Mucosa of stomach (tissue), 1 donor: ENCODE measurements around the gene FAM210B.

Experiments
- H3K27me3 ChIP-seq: one replicate; pipeline ENCODE4 v1.7.0; 2013; ENCODE audit warnings: mild to moderate bottlenecking, low read length; ENCODE audit not compliant: control insufficient read depth, insufficient read depth
- H3K36me3 ChIP-seq: one replicate; pipeline ENCODE4 v1.7.0; 2013; ENCODE audit warnings: low read length; ENCODE audit not compliant: control insufficient read depth, insufficient read depth
- H3K4me1 ChIP-seq: one replicate; pipeline ENCODE4 v1.7.0; 2013; ENCODE audit warnings: mild to moderate bottlenecking, low read length; ENCODE audit not compliant: control insufficient read depth, insufficient read depth
- H3K4me3 ChIP-seq: one replicate; pipeline ENCODE4 v1.7.0; 2013; ENCODE audit warnings: low read length
- H3K9ac ChIP-seq: one replicate; pipeline ENCODE4 v1.7.0; 2013; ENCODE audit warnings: mild to moderate bottlenecking, low read length, moderate library complexity
- H3K9me3 ChIP-seq: one replicate; pipeline ENCODE4 v1.7.0; 2013; ENCODE audit warnings: mild to moderate bottlenecking, low read length, moderate library complexity; ENCODE audit not compliant: control insufficient read depth
- donor health status: Pancreatic carcinoma.

FAM210B gene

DNA sequence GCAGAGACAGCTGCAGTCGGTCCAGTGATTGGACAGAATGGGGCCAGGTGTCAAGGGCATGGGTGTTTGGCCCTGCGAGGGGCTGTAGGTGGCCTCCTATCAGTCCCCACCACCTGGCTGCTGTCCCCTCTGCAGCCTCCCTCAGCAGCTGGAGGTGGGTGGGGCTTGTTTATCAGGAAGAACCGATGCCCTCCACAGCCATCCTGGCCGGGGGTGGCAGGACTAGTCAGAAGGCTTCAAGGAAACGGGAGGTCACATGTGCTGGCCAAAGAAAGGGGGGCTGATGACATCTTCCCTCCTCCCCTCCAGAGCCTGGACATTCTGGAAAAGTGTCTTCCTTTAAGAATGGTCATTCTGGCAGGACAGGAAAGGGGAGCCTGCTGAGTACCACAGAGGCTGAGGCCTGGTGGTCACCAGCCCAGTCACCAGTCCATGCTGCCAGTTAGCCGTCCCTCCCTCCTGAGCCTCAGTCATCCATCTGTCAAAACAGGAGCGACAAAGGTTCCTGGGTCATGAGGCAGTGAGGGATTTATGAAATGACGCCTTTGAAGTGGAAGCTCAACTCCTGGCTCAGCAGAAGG is 4.1 kb downstream of the FAM210B start:
- Histone ChIP-seq H3K4me1 (no peaks in the 10 kb centered on the region), H3K27me3 (no peaks in the 10 kb centered on the region), H3K36me3 (peaks cover 4% of the 10 kb centered on the region), H3K4me3 (no peak overlapping the region), H3K9me3 (no peaks in the 10 kb centered on the region), H3K9ac (no peak overlapping the region)

DNA sequence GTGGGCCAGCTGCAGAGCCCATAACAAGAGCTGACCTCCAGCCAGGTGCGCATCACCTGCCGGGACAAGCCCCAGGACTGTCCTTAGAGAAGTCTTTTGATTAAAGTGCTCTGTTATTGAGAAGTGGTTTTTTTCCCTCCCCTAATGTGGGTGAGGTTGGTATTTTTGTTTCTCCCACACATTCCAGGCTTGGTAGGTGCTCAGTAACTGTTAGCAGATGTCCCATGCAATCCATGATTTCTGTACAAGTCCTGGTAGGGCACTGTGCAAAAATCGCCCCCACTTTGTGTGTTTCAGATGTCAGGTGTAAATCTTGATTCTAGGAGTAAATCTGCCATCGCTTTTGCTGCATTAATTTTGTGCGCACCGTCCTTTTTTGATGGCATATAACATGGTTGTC is 4.7 kb downstream of the FAM210B start:
- Histone ChIP-seq H3K36me3 (peaks cover 4% of the 10 kb centered on the region), H3K4me3 (no peak overlapping the region), H3K9me3 (no peaks in the 10 kb centered on the region), H3K9ac (no peak overlapping the region), H3K4me1 (no peaks in the 10 kb centered on the region), H3K27me3 (no peaks in the 10 kb centered on the region)

DNA sequence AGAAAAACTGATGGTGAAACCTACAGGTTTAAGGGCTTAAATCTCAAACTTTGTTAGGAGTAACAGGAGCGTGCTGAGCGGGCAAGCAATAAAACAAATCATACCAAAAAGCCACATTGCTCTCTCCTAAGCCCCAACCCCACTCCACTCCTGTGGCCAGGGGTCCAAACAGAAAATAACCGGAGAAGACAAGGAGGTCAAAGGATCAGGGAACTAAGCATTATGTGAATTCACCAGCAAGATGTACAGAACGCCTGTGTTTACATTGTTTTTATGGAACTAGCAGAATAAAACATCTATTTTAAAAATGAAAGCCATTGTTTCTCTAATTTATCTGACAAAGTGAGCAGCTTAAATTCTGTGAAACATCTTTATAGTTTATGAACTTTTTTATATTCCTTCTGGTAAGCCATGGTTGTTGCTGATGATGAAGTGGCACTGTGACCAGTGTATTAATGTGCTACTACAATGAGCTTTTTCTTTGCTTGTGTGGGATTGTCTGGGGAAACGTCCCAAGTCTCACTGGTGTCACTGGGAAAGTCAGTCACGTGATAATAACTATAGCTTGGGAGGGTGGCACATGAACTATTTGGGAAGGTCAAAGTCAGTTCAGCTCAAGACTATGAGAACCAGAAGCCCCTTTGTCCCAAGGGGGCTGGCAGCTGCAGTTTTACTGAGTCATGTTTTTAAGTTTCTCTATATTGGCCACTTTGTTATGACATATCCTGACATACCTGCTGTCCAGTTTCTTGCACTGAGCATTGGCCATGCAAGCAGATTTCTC is 9.8 kb downstream of the FAM210B start:
- Histone ChIP-seq H3K4me1 (no peaks in the 10 kb centered on the region), H3K36me3 (peaks cover 4% of the 10 kb centered on the region), H3K9ac (no peak overlapping the region), H3K27me3 (no peaks in the 10 kb centered on the region), H3K9me3 (no peaks in the 10 kb centered on the region), H3K4me3 (no peak overlapping the region)

- no peaks in the 10 kb centered on the region for H3K9me3 ChIP-seq
- H3K36me3 ChIP-seq = peaks cover 4% of the 10 kb centered on the region
- no peaks in the 10 kb centered on the region for H3K4me1 ChIP-seq
- no peaks in the 10 kb centered on the region for H3K27me3 ChIP-seq
- H3K4me3 ChIP-seq = no peak overlapping the region
- H3K9ac ChIP-seq = no peak overlapping the region
Observed at GRCh38 chr20:56369179-56369578, 10.4 kb downstream of the FAM210B start.

DNA sequence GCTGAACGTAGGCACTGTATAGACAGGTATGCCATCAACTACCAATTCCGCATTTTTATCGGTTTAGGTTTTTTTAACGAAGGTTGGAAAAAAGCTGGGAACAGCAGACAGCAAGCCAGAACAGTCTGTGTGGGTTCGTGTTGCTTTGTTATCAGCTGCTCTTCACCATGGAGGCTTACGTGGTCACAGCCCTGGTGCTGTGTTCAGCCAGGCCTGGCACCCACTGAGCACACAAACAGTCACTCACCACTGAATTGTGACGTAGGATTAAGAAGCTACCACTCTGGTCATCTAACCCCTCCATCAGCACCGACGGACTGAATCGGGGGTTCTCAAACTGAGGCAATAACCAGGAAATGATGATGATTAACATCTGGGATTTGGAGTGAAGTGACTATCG is 13.2 kb downstream of the FAM210B start:
- Histone ChIP-seq H3K9me3 (no peaks in the 10 kb centered on the region), H3K9ac (no peak overlapping the region), H3K36me3 (no peaks in the 10 kb centered on the region), H3K4me1 (no peaks in the 10 kb centered on the region), H3K4me3 (no peak overlapping the region), H3K27me3 (no peaks in the 10 kb centered on the region)

- Histone ChIP-seq H3K4me1 (no peaks in the 10 kb centered on the region), H3K4me3 (no peak overlapping the region), H3K36me3 (no peaks in the 10 kb centered on the region), H3K9ac (no peak overlapping the region), H3K9me3 (no peaks in the 10 kb centered on the region), H3K27me3 (no peaks in the 10 kb centered on the region)
Observed at GRCh38 chr20:56372850-56373249, 14.1 kb downstream of the FAM210B start.

DNA sequence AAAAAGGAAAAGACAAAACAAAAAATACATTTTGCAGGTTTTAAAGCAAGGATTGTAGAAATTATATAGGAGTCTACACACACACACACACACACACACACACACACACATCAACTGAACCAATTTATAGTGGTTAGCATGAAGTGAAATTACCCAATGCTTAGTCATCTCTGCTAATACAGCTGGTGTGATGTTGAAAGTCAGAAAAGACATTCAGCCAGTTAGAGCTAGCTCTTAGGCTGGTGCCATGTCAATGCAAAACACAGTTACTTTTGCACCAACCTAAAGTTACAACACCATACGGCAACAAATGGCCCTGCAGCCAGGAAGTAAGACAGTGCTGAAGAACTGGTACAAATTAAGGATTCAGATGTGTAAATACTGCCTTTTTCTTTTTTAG is 15.2 kb downstream of the FAM210B start:
- H3K9ac ChIP-seq = no peak overlapping the region
- H3K27me3 ChIP-seq = no peaks in the 10 kb centered on the region
- H3K36me3 ChIP-seq = no peaks in the 10 kb centered on the region
- no peaks in the 10 kb centered on the region for H3K4me1 ChIP-seq
- H3K4me3 ChIP-seq = no peak overlapping the region
- no peaks in the 10 kb centered on the region for H3K9me3 ChIP-seq

DNA sequence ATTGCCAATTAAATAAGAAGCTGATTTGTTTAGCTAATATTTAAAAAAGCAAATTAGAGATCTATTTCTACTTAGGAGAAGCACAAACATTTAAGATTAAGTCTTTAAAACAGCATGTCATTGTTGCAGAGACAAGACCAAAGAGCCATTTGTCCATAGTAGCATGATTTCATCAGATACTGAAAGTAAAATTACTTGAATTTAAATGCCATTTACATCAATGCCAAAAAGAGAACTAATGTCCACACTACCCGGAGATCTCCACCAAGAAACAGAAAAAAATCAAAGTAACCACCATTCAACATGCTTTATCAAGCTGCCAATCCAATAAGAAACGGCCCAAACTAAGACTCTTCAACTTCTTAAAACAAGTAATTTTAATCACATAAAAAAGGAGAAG is 17.6 kb downstream of the FAM210B start:
- H3K27me3 ChIP-seq = no peaks in the 10 kb centered on the region
- H3K4me3 ChIP-seq = no peak overlapping the region
- H3K9me3 ChIP-seq = no peaks in the 10 kb centered on the region
- no peaks in the 10 kb centered on the region for H3K36me3 ChIP-seq
- H3K9ac ChIP-seq = no peak overlapping the region
- no peaks in the 10 kb centered on the region for H3K4me1 ChIP-seq

- Histone ChIP-seq H3K9me3 (no peaks in the 10 kb centered on the region), H3K36me3 (no peaks in the 10 kb centered on the region), H3K27me3 (no peaks in the 10 kb centered on the region), H3K4me3 (no peak overlapping the region), H3K9ac (no peak overlapping the region), H3K4me1 (no peaks in the 10 kb centered on the region)
Observed at GRCh38 chr20:56378386-56378785, 19.6 kb downstream of the FAM210B start.

- H3K9ac ChIP-seq = no peak overlapping the region
- no peak overlapping the region for H3K4me3 ChIP-seq
- no peaks in the 10 kb centered on the region for H3K27me3 ChIP-seq
- H3K9me3 ChIP-seq = no peaks in the 10 kb centered on the region
- no peaks in the 10 kb centered on the region for H3K36me3 ChIP-seq
- no peaks in the 10 kb centered on the region for H3K4me1 ChIP-seq
Observed at GRCh38 chr20:56380375-56380774, 21.6 kb downstream of the FAM210B start.

- Histone ChIP-seq H3K4me3 (no peak overlapping the region), H3K9ac (no peak overlapping the region), H3K36me3 (no peaks in the 10 kb centered on the region), H3K9me3 (no peaks in the 10 kb centered on the region), H3K4me1 (no peaks in the 10 kb centered on the region), H3K27me3 (no peaks in the 10 kb centered on the region)
Observed at GRCh38 chr20:56381501-56381900, 22.7 kb downstream of the FAM210B start.

- no peaks in the 10 kb centered on the region for H3K9me3 ChIP-seq
- no peaks in the 10 kb centered on the region for H3K36me3 ChIP-seq
- H3K27me3 ChIP-seq = no peaks in the 10 kb centered on the region
- H3K4me1 ChIP-seq = no peaks in the 10 kb centered on the region
- H3K4me3 ChIP-seq = no peak overlapping the region
- H3K9ac ChIP-seq = no peak overlapping the region
Observed at GRCh38 chr20:56382696-56383095, 23.9 kb downstream of the FAM210B start.
